Measurements from ENCODE around the gene MRPL34.

Gene MRPL34

GRCh38 chr19:17311455-17312188 lies 6.0 kb downstream of the MRPL34 start:
- DNase-seq, result no peak

GRCh38 chr19:17312189-17313113 lies 6.8 kb downstream of the MRPL34 start:
- no peak for DNase-seq

GRCh38 chr19:17314007-17314593 lies 8.4 kb downstream of the MRPL34 start:
- no peak for DNase-seq

GRCh38 chr19:17318966-17319365 lies 13.3 kb downstream of the MRPL34 start:
- no peak for DNase-seq

- no peak for DNase-seq
Measured at GRCh38 chr19:17319473-17320238, 14.0 kb downstream of the MRPL34 start.

- DNase-seq, result no peak
Measured at GRCh38 chr19:17320435-17320834, 14.8 kb downstream of the MRPL34 start.

GRCh38 chr19:17321655-17322489 lies 16.2 kb downstream of the MRPL34 start:
- DNase-seq, result no peak

- DNase-seq, result no peak
Measured at GRCh38 chr19:17322854-17323253, 17.2 kb downstream of the MRPL34 start.

GRCh38 chr19:17323300-17323963 lies 17.8 kb downstream of the MRPL34 start:
- no peak for DNase-seq

- DNase-seq, result no peak
Measured at GRCh38 chr19:17323964-17324332, 18.3 kb downstream of the MRPL34 start.

- DNase-seq, result no peak
Measured at GRCh38 chr19:17324357-17325114, 18.9 kb downstream of the MRPL34 start.

- no peak for DNase-seq
Measured at GRCh38 chr19:17325133-17325532, 19.5 kb downstream of the MRPL34 start.

GRCh38 chr19:17325881-17326594 lies 20.4 kb downstream of the MRPL34 start:
- no peak for DNase-seq

- no peak for DNase-seq
Measured at GRCh38 chr19:17326595-17326966, 20.9 kb downstream of the MRPL34 start.

GRCh38 chr19:17327068-17327653 lies 21.5 kb downstream of the MRPL34 start:
- no peak for DNase-seq

GRCh38 chr19:17327654-17328516 lies 22.2 kb downstream of the MRPL34 start:
- DNase-seq, result no peak

GRCh38 chr19:17328517-17329365 lies 23.1 kb downstream of the MRPL34 start:
- no peak for DNase-seq
